SU-DHL-6 (cell line): ENCODE results near the gene SNED1.

Source experiments
- H2AFZ ChIP-seq: fragments of 200-600 bp; sonication (generic); 2 replicates; pipeline ENCODE4 v1.6.1; 2014; ENCODE audit warnings: low read depth, mild to moderate bottlenecking, moderate library complexity, mixed read lengths, antibody characterized with exemption, low read length; ENCODE audit not compliant: severe bottlenecking
- H3F3A ChIP-seq: fragments of 200-600 bp; shearing (Covaris generic); 2 replicates; pipeline ENCODE4 v1.6.0; 2016; ENCODE audit warnings: antibody characterized with exemption, mild to moderate bottlenecking; ENCODE audit not compliant: insufficient read depth
- H3K27ac ChIP-seq: fragments of 200-600 bp; sonication (generic); 2 replicates; pipeline ENCODE4 v1.5.1; 2016; ENCODE audit warnings: low read depth, mild to moderate bottlenecking, low read length, moderate library complexity, mixed read lengths
- H3K27me3 ChIP-seq: fragments of 200-600 bp; sonication (generic), shearing (Covaris generic); 2 replicates; pipeline ENCODE4 v1.6.0; 2014; ENCODE audit warnings: mild to moderate bottlenecking, low read length
- H3K36me3 ChIP-seq: fragments of 200-600 bp; sonication (generic); 2 replicates; pipeline ENCODE4 v1.6.1; 2014; ENCODE audit warnings: mild to moderate bottlenecking, low read length, mixed read lengths
- H3K4me2 ChIP-seq: fragments of 300-600, 200-600 bp; shearing (Covaris generic), sonication (generic); 2 replicates; pipeline ENCODE4 v1.6.0; 2014; ENCODE audit warnings: low read length, low read depth, mild to moderate bottlenecking; ENCODE audit not compliant: poor library complexity, severe bottlenecking
- H3K4me3 ChIP-seq: fragments of 200-600 bp; sonication (generic); 2 replicates; pipeline ENCODE4 v1.5.1; 2014; ENCODE audit warnings: antibody characterized with exemption, low read length, mild to moderate bottlenecking, mixed read lengths; ENCODE audit not compliant: insufficient read depth, poor library complexity, severe bottlenecking
- H3K79me2 ChIP-seq: fragments of 200-600 bp; sonication (generic); 2 replicates; pipeline ENCODE4 v1.6.1; 2014; ENCODE audit warnings: mild to moderate bottlenecking, low read length, moderate library complexity; ENCODE audit not compliant: insufficient read depth
- H3K9ac ChIP-seq: fragments of 200-600 bp; sonication (generic); 2 replicates; pipeline ENCODE4 v1.7.0; 2014; ENCODE audit warnings: mild to moderate bottlenecking, low read length
- H3K9me2 ChIP-seq: fragments of 200-600 bp; sonication (generic); replicated peaks from 2 replicates; pipeline ENCODE4 v1.6.1; 2014; ENCODE audit warnings: low read length; ENCODE audit not compliant: insufficient read depth
- H3K9me3 ChIP-seq: fragments of 200-600 bp; sonication (generic); 2 replicates; pipeline ENCODE4 v1.6.1; 2014; ENCODE audit warnings: low read length, mixed read lengths; ENCODE audit not compliant: insufficient read depth
- H4K20me1 ChIP-seq: fragments of 200-600 bp; sonication (generic); 2 replicates; pipeline ENCODE4 v1.6.1; 2014; ENCODE audit warnings: low read depth, mild to moderate bottlenecking, antibody characterized with exemption, low read length, moderate library complexity, mixed read lengths
- CTCF ChIP-seq: fragments of 200-600 bp; sonication (generic); IDR thresholded peaks from one replicate; pipeline ENCODE4 v1.5.1; 2017; ENCODE audit warnings: antibody characterized with exemption, mild to moderate bottlenecking, low read length, moderate library complexity; ENCODE audit not compliant: insufficient read depth, poor library complexity, severe bottlenecking
- EZH2phosphoT487 ChIP-seq: fragments of 200-600 bp; sonication (generic), shearing (Covaris generic); conservative IDR thresholded peaks from 2 replicates; pipeline ENCODE4 v1.6.1; 2018; ENCODE audit warnings: mild to moderate bottlenecking, antibody characterized with exemption, low read length, moderate library complexity, mixed read lengths

SNED1 gene

GRCh38 chr2:241142593-241142992, 144.2 kb downstream of the SNED1 start:
- no peak overlapping the region for H3K27ac ChIP-seq
- H3K9me2 ChIP-seq: no peaks in the 10 kb centered on the region
- no peaks in the 10 kb centered on the region for H3K9me3 ChIP-seq
- no peak overlapping the region for H3K4me2 ChIP-seq
- H3K9ac ChIP-seq: no peak overlapping the region
- 0 out of 2 replicates have a peak, but pooled peaks cover 6% of the 10 kb centered on the region for H3F3A ChIP-seq
- no peaks in the 10 kb centered on the region for H3K27me3 ChIP-seq
- 0 out of 2 replicates have a peak, but pooled peaks cover 4% of the 10 kb centered on the region for H4K20me1 ChIP-seq
- peaks cover 12% of the 10 kb centered on the region for H3K79me2 ChIP-seq
- H3K36me3 ChIP-seq: no peaks in the 10 kb centered on the region
- no peak overlapping the region for H2AFZ ChIP-seq
- TF ChIP-seq CTCF (no peak), EZH2phosphoT487 (no peak)
- H3K4me3 ChIP-seq: no peak overlapping the region
